GM12878 (cell line): ENCODE results near the gene OR51E2. TPM values are rescaled to one million over a fixed set of nuclear protein-coding genes. Genes with fewer than 3 reads are reported as not detected.

Source experiments
- EED ChIP-seq: sonication (generic); IDR thresholded peaks from 2 replicates; pipeline ENCODE4 v1.6.1; 2016; ENCODE audit warnings: antibody characterized with exemption, low read depth
- KDM1A ChIP-seq: fragments of 200-600 bp; sonication (generic); IDR thresholded peaks from 2 replicates; pipeline ENCODE4 v1.6.1; 2016; ENCODE audit warnings: borderline replicate concordance
- MEF2B ChIP-seq: fragments of 450-650 bp; IDR thresholded peaks from 2 replicates; pipeline ENCODE4 v1.6.1; 2018; ENCODE audit warnings: mild to moderate bottlenecking, moderate library complexity; ENCODE audit not compliant: partially characterized antibody, poor library complexity, severe bottlenecking
- RCOR1 ChIP-seq: conservative IDR thresholded peaks from 2 replicates; pipeline ENCODE4 v1.6.1; 2012; ENCODE audit warnings: low read depth, low read length, improper control_type of control experiment
- ZSCAN29 ChIP-seq: fragments of 450-650 bp; IDR thresholded peaks from 2 replicates; pipeline ENCODE4 v1.6.1; 2017; ENCODE audit warnings: mild to moderate bottlenecking, moderate library complexity
- polyA plus RNA-seq, 11 experiments: library from polyadenylated mRNA; depleted of rRNA in 4 of 11; unstranded in 6 of 11; stranded (reverse) in 5 of 11; fragments of >200 nt; fragmentation: Nextera tagmentation in 4 of 11; fragmentation: Illumina TruSeq in 1 of 11; extraction: Ambion mirVana in 4 of 11; extraction: Trizol in 1 of 11; gene quantifications; 1 replicate in 1 of 11; 2 replicates in 10 of 11; pipeline versions ENCODE4 v1.2.1 to v1.2.3, GENCODE V29; 2011 to 2016; ENCODE audit warnings: inconsistent platforms in 2 of 11, missing spikeins in 2 of 11, low read depth in 1 of 11
- total RNA-seq, 4 experiments: library from RNA; depleted of rRNA in 3 of 4; stranded (reverse); fragments of >200 nt in 3 of 4; fragmentation: Illumina TruSeq in 1 of 4; extraction: Trizol in 1 of 4; gene quantifications; 2 replicates each; pipeline versions ENCODE4 v1.2.1 to v1.2.3, GENCODE V29; 2013 to 2021
- TF ChIP-seq, protein P1 (sequence below): fragments of 450-650 bp; IDR thresholded peaks from 2 replicates; pipeline ENCODE4 v1.6.1; 2017; ENCODE audit warnings: mild to moderate bottlenecking, moderate library complexity
- TF ChIP-seq, protein P2 (sequence below): fragments of 450-650 bp; IDR thresholded peaks from 2 replicates; pipeline ENCODE4 v1.6.1; 2017; ENCODE audit warnings: antibody characterized with exemption, mild to moderate bottlenecking, moderate library complexity
- TF ChIP-seq, protein P3 (sequence below): IDR thresholded peaks from 2 replicates; pipeline ENCODE4 v1.6.1; 2011; ENCODE audit warnings: low read depth, mild to moderate bottlenecking, low read length, moderate library complexity, borderline replicate concordance; ENCODE audit errors: extremely low read depth
- TF ChIP-seq, protein P4 (sequence below): fragments of 450-650 bp; formaldehyde crosslinking; IDR thresholded peaks from 2 replicates; pipeline ENCODE4 v1.5.0; 2022; ENCODE audit warnings: mild to moderate bottlenecking, missing genetic modification characterization
- TF ChIP-seq, protein P5 (sequence below): IDR thresholded peaks from 2 replicates; pipeline ENCODE4 v1.6.1; 2011; ENCODE audit warnings: mild to moderate bottlenecking, low read depth, low read length, moderate library complexity; ENCODE audit not compliant: insufficient replicate concordance
- TF ChIP-seq, protein P6 (sequence below): IDR thresholded peaks from 2 replicates; pipeline ENCODE4 v1.6.1; 2012; ENCODE audit warnings: mild to moderate bottlenecking, low read depth, low read length

Gene OR51E2
- total and polyA plus RNA-seq, 10 of the 15 experiments (the other 5 are each of a cell fraction or from before 2014, with no cell fraction given), result not detected

DNA sequence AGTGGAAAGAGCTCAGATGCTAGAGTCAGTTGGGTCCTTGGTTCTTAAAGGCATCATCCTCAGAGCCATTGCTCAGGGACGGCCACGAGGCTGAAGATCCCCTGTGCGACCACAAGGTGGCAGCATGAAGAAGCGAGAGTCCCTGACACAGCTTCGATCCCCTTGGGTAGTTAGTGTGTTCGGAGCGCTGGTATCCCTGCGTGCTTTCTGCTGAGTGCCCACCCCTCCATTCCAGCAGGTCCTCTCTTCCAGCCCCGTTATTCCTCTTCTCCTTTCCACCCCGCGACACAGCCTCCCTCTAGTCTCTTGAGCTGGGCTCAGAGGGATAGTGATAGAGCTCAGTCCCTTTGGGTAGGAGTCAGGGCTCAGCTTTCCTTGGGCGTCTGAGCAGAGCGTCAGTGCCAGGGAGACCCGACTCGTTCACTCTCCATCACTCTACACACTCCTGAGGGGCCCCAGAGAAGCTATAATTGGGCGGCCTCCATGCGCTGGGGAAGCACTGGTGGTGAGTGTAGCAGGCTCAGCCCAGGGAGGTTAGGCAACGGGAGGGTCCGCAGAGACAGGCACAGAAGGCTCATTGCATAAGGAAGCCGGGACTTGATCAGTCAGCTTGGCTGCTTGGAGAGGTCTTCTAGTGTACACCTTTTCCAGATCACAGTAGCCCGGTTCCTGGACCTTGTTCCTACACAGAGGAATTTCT, 60.5 kb downstream of the OR51E2 start, which contains the start of gene OR51D1 (continued):
- TF ChIP-seq RCOR1, result no peak
- TF ChIP-seq, protein P1, sequence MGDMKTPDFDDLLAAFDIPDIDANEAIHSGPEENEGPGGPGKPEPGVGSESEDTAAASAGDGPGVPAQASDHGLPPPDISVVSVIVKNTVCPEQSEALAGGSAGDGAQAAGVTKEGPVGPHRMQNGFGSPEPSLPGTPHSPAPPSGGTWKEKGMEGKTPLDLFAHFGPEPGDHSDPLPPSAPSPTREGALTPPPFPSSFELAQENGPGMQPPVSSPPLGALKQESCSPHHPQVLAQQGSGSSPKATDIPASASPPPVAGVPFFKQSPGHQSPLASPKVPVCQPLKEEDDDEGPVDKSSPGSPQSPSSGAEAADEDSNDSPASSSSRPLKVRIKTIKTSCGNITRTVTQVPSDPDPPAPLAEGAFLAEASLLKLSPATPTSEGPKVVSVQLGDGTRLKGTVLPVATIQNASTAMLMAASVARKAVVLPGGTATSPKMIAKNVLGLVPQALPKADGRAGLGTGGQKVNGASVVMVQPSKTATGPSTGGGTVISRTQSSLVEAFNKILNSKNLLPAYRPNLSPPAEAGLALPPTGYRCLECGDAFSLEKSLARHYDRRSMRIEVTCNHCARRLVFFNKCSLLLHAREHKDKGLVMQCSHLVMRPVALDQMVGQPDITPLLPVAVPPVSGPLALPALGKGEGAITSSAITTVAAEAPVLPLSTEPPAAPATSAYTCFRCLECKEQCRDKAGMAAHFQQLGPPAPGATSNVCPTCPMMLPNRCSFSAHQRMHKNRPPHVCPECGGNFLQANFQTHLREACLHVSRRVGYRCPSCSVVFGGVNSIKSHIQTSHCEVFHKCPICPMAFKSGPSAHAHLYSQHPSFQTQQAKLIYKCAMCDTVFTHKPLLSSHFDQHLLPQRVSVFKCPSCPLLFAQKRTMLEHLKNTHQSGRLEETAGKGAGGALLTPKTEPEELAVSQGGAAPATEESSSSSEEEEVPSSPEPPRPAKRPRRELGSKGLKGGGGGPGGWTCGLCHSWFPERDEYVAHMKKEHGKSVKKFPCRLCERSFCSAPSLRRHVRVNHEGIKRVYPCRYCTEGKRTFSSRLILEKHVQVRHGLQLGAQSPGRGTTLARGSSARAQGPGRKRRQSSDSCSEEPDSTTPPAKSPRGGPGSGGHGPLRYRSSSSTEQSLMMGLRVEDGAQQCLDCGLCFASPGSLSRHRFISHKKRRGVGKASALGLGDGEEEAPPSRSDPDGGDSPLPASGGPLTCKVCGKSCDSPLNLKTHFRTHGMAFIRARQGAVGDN, result no peak
- TF ChIP-seq, protein P2, sequence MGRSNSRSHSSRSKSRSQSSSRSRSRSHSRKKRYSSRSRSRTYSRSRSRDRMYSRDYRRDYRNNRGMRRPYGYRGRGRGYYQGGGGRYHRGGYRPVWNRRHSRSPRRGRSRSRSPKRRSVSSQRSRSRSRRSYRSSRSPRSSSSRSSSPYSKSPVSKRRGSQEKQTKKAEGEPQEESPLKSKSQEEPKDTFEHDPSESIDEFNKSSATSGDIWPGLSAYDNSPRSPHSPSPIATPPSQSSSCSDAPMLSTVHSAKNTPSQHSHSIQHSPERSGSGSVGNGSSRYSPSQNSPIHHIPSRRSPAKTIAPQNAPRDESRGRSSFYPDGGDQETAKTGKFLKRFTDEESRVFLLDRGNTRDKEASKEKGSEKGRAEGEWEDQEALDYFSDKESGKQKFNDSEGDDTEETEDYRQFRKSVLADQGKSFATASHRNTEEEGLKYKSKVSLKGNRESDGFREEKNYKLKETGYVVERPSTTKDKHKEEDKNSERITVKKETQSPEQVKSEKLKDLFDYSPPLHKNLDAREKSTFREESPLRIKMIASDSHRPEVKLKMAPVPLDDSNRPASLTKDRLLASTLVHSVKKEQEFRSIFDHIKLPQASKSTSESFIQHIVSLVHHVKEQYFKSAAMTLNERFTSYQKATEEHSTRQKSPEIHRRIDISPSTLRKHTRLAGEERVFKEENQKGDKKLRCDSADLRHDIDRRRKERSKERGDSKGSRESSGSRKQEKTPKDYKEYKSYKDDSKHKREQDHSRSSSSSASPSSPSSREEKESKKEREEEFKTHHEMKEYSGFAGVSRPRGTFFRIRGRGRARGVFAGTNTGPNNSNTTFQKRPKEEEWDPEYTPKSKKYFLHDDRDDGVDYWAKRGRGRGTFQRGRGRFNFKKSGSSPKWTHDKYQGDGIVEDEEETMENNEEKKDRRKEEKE, result no peak
- TF ChIP-seq, protein P3, sequence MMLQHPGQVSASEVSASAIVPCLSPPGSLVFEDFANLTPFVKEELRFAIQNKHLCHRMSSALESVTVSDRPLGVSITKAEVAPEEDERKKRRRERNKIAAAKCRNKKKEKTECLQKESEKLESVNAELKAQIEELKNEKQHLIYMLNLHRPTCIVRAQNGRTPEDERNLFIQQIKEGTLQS, result no peak
- TF ChIP-seq, protein P4, sequence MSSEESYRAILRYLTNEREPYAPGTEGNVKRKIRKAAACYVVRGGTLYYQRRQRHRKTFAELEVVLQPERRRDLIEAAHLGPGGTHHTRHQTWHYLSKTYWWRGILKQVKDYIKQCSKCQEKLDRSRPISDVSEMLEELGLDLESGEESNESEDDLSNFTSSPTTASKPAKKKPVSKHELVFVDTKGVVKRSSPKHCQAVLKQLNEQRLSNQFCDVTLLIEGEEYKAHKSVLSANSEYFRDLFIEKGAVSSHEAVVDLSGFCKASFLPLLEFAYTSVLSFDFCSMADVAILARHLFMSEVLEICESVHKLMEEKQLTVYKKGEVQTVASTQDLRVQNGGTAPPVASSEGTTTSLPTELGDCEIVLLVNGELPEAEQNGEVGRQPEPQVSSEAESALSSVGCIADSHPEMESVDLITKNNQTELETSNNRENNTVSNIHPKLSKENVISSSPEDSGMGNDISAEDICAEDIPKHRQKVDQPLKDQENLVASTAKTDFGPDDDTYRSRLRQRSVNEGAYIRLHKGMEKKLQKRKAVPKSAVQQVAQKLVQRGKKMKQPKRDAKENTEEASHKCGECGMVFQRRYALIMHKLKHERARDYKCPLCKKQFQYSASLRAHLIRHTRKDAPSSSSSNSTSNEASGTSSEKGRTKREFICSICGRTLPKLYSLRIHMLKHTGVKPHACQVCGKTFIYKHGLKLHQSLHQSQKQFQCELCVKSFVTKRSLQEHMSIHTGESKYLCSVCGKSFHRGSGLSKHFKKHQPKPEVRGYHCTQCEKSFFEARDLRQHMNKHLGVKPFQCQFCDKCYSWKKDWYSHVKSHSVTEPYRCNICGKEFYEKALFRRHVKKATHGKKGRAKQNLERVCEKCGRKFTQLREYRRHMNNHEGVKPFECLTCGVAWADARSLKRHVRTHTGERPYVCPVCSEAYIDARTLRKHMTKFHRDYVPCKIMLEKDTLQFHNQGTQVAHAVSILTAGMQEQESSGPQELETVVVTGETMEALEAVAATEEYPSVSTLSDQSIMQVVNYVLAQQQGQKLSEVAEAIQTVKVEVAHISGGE, result no peak
- TF ChIP-seq, protein P5, sequence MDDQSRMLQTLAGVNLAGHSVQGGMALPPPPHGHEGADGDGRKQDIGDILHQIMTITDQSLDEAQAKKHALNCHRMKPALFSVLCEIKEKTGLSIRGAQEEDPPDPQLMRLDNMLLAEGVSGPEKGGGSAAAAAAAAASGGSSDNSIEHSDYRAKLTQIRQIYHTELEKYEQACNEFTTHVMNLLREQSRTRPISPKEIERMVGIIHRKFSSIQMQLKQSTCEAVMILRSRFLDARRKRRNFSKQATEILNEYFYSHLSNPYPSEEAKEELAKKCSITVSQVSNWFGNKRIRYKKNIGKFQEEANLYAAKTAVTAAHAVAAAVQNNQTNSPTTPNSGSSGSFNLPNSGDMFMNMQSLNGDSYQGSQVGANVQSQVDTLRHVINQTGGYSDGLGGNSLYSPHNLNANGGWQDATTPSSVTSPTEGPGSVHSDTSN, result no peak
- TF ChIP-seq, protein P6, sequence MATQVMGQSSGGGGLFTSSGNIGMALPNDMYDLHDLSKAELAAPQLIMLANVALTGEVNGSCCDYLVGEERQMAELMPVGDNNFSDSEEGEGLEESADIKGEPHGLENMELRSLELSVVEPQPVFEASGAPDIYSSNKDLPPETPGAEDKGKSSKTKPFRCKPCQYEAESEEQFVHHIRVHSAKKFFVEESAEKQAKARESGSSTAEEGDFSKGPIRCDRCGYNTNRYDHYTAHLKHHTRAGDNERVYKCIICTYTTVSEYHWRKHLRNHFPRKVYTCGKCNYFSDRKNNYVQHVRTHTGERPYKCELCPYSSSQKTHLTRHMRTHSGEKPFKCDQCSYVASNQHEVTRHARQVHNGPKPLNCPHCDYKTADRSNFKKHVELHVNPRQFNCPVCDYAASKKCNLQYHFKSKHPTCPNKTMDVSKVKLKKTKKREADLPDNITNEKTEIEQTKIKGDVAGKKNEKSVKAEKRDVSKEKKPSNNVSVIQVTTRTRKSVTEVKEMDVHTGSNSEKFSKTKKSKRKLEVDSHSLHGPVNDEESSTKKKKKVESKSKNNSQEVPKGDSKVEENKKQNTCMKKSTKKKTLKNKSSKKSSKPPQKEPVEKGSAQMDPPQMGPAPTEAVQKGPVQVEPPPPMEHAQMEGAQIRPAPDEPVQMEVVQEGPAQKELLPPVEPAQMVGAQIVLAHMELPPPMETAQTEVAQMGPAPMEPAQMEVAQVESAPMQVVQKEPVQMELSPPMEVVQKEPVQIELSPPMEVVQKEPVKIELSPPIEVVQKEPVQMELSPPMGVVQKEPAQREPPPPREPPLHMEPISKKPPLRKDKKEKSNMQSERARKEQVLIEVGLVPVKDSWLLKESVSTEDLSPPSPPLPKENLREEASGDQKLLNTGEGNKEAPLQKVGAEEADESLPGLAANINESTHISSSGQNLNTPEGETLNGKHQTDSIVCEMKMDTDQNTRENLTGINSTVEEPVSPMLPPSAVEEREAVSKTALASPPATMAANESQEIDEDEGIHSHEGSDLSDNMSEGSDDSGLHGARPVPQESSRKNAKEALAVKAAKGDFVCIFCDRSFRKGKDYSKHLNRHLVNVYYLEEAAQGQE, result no peak
- TF ChIP-seq KDM1A, result no peak
- no peak for TF ChIP-seq EED
- no peak for TF ChIP-seq ZSCAN29
- TF ChIP-seq MEF2B, result no peak
